Measurements from ENCODE around the gene OR4D10. TPM values are rescaled to one million over a fixed set of nuclear protein-coding genes. Genes with fewer than 3 reads are reported as not detected.
A peak's percentile ranks its signal among the peaks of the same experiment; 100 is the strongest.
"Not testable (repeated sequence)": the region's sequence is repeated elsewhere in the genome, so short reads cannot be mapped to it uniquely, and the experiment has no call there.

Gene OR4D10
- total RNA-seq, 2 experiments from 2014 or later, result not detected

DNA sequence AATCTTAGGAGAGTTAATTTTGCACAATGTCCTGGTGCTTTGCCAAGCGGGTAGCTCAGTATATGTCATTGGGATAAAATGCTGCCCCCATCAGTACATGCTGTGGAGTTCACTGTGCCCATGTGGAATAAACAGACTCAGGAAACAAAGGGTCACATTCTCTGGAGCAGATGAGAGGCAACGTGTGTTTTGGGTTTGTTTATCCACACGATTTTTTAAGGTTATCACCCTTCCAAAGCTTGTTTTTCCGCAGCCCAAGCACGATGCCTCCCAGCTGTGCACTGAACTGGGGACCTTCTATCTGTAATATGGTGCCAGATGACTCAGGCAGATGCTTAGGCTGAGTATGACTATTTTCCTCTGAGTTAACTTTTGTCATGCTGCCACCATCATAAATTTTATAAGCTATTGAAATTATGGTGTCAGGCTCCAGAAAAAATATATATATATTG is 9.9 kb upstream of the OR4D10 start:
- H3K27me3 Mint-ChIP-seq (ENCODE audit: low read depth), result peaks cover 16% of the 10 kb centered on the region
- POLR2A ChIA-PET, result no interaction called here

DNA sequence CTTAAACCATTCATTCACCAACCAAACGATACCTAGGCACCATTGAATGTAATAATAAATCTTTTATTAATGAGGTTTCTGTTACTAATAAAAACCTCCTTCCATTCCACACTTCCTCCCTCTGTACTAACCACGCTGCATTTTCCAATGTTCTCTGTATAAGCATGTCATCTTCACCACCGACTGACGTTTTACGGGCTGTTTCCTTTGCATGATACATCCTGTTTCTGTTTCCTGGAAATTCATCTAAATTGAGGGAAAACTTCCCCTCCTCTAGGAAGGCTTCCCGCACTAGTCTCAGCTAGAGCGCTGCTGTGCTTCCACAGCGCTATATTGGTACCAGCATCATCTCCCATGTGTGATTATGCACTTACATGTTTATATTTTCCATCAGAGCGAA is 2.1 kb downstream of the OR4D10 start:
- no peak overlapping the region for H3K4me3 Mint-ChIP-seq
- no peaks in the 10 kb centered on the region for H3K4me1 Mint-ChIP-seq (ENCODE audit: low read depth)
- no peak for ATAC-seq
- H3K27ac Mint-ChIP-seq, result no peak overlapping the region
- H3K27me3 Mint-ChIP-seq (ENCODE audit: low read depth), result peaks cover 21% of the 10 kb centered on the region
- H3K9me3 Mint-ChIP-seq (ENCODE audit: insufficient read depth), result no peaks in the 10 kb centered on the region
- ChIA-PET POLR2A (no interaction called here), CTCF (no interaction called here)
- no peaks in the 10 kb centered on the region for H3K36me3 Mint-ChIP-seq (ENCODE audit: low read depth)
- no peak for DNase-seq

More for the DNA sequence above, 9.9 kb upstream of the OR4D10 start:
- DNase-seq (no peak), ATAC-seq (no peak)
- Mint-ChIP-seq H3K4me1 (ENCODE audit: low read depth) (no peaks in the 10 kb centered on the region), H3K36me3 (ENCODE audit: low read depth) (no peaks in the 10 kb centered on the region), H3K9me3 (ENCODE audit: insufficient read depth) (no peaks in the 10 kb centered on the region), H3K27ac (no peak overlapping the region), H3K4me3 (no peak overlapping the region)
- CTCF ChIA-PET, result no interaction called here

DNA sequence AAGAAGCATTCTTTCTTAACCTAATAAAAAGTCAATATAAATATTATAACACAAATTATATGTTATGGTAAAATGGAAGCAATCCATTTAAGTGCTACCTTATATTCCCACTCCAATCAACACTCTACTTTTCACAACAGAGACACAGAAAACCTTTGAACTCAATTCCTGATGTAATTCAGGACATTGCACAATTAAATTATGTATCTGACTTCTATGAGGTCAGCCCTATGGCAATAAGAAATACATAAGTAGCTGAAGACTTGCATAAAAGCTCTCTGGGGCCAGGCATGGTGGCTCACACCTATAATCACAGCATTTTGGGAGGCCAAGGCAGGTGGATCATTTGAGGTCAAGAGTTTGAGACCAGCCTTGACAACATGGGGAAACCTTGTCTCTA is 6.8 kb downstream of the OR4D10 start:
- no peak overlapping the region for H3K4me3 Mint-ChIP-seq
- H3K36me3 Mint-ChIP-seq (ENCODE audit: low read depth), result no peaks in the 10 kb centered on the region
- POLR2A ChIA-PET, result no interaction called here
- ATAC-seq (no peak), DNase-seq (no peak)
- CTCF ChIA-PET, result no interaction called here
- peaks cover 5% of the 10 kb centered on the region for H3K27me3 Mint-ChIP-seq (ENCODE audit: low read depth)
- no peaks in the 10 kb centered on the region for H3K9me3 Mint-ChIP-seq (ENCODE audit: insufficient read depth)
- no peaks in the 10 kb centered on the region for H3K4me1 Mint-ChIP-seq (ENCODE audit: low read depth)
- no peak overlapping the region for H3K27ac Mint-ChIP-seq

- POLR2A ChIA-PET, result no interaction called here
- DNase-seq (no peak), ATAC-seq (no peak)
- no peaks in the 10 kb centered on the region for H3K9me3 Mint-ChIP-seq (ENCODE audit: insufficient read depth)
- H3K4me3 Mint-ChIP-seq, result no peak overlapping the region
- no peaks in the 10 kb centered on the region for H3K4me1 Mint-ChIP-seq (ENCODE audit: low read depth)
- no peaks in the 10 kb centered on the region for H3K36me3 Mint-ChIP-seq (ENCODE audit: low read depth)
- CTCF ChIA-PET, result no interaction called here
- no peak overlapping the region for H3K27ac Mint-ChIP-seq
- H3K27me3 Mint-ChIP-seq (ENCODE audit: low read depth), result peaks cover 8% of the 10 kb centered on the region
Measured at GRCh38 chr11:59480359-59480758, 7.2 kb downstream of the OR4D10 start.

GRCh38 chr11:59501931-59502330 is 28.8 kb downstream of the OR4D10 start:
- H3K4me3 Mint-ChIP-seq, result no peak overlapping the region
- ChIA-PET POLR2A (no interaction called here), CTCF (interaction anchor here (0.6 kb wide), 1 partner anchor 12 kb away, joined by 3 read pairs; no protein-coding TSS in a partner anchor)
- DNase-seq (no peak), ATAC-seq (no peak)
- H3K27ac Mint-ChIP-seq, result no peak overlapping the region
- no peaks in the 10 kb centered on the region for H3K9me3 Mint-ChIP-seq (ENCODE audit: insufficient read depth)
- H3K4me1 Mint-ChIP-seq (ENCODE audit: low read depth), result peaks cover 2% of the 10 kb centered on the region
- no peaks in the 10 kb centered on the region for H3K36me3 Mint-ChIP-seq (ENCODE audit: low read depth)
- H3K27me3 Mint-ChIP-seq (ENCODE audit: low read depth), result peaks cover 5% of the 10 kb centered on the region

- ChIA-PET POLR2A (no interaction called here), CTCF (no interaction called here)
- H3K4me1 Mint-ChIP-seq (ENCODE audit: low read depth), result peaks cover 2% of the 10 kb centered on the region
Measured at GRCh38 chr11:59503276-59503675, 30.2 kb downstream of the OR4D10 start, which contains the start of gene OR4D11. TSS of gene OR4D11 (plus strand) at chr11:59503576. CDS start at chr11:59503576, 0 bp downstream.

DNA sequence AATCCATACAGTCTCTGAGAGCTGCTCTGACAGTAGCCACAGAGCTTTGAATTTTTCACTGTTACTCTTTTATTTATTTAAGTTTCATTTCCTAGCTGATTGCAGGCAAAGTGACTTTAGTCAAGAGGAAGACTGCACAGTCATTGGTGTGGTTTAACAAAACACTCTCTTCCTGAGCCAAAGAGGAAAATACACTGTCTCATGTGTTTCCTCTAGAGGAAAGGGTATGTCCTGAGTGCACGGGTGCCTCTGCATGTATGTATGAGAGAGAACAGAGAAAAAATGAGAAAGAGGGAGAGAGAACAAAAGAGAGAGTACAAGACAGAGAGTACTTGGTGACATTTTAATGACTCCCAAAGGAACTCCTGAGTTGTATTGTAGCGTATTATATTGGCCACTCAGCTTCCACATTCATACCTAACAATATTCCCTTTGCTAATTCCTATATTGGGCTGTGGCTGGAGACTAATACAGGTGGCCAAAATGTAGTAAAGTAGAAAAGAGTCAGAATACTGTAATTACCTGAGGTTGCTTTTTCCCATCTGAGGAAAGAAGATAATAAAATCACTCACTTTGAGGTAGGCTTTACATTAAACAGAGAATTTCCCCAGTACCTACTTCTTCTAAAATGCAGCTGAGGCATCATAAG is 38.0 kb downstream of the OR4D10 start, which contains the start of gene OR4D9:
Gene OR4D9, plus strand, starts transcription at position 599 of the 649 bp plus-strand sequence. CDS start 3,374 bp downstream, outside the sequence.
- Mint-ChIP-seq H3K27me3 (ENCODE audit: low read depth) (peaks cover 5% of the 10 kb centered on the region), H3K27ac (peak within 1 kb of the TSS; percentile 79), H3K9me3 (ENCODE audit: insufficient read depth) (no peaks in the 10 kb centered on the region), H3K36me3 (ENCODE audit: low read depth) (peaks cover 3% of the 10 kb centered on the region), H3K4me3 (no peak within 1 kb of the TSS), H3K4me1 (ENCODE audit: low read depth) (peaks cover 27% of the 10 kb centered on the region)
- peak; percentile 84 for ATAC-seq
- DNase-seq, result peak; percentile 38
- CTCF ChIA-PET, result interaction anchor here (1.0 to 2.6 kb wide), 4 partner anchors 8 to 46 kb away, joined by 3 to 14 read pairs (median 4); no protein-coding TSS in a partner anchor
- POLR2A ChIA-PET, result no interaction called here

More at GRCh38 chr11:59503276-59503675, 30.2 kb downstream of the OR4D10 start, which contains the start of gene OR4D11:
- Mint-ChIP-seq H3K27ac (no peak within 1 kb of the TSS), H3K9me3 (ENCODE audit: insufficient read depth) (no peaks in the 10 kb centered on the region), H3K27me3 (ENCODE audit: low read depth) (peaks cover 5% of the 10 kb centered on the region), H3K4me3 (no peak within 1 kb of the TSS), H3K36me3 (ENCODE audit: low read depth) (no peaks in the 10 kb centered on the region)
- DNase-seq, result no peak
- ATAC-seq, result no peak

DNA sequence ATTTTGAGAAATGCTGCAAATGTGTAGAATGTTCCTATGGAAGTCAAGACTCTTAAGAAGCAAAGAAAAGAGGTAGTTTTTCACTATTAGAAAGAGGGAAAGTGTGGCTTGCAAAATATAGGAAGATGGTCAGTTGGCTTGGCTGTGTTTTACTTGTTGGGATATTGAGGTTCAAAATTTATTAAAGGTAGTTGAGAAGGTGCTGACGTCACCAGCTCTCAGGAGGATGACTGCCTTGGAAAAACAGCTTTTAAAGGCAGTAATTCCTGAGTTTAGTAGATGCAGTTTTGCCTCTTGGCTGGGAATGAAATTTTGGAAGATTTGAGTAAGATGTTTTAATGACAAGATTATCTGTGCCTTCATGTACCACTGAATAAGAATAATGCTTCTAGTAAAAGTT is 38.6 kb downstream of the OR4D10 start:
- Mint-ChIP-seq H3K9me3 (ENCODE audit: insufficient read depth) (no peaks in the 10 kb centered on the region), H3K36me3 (ENCODE audit: low read depth) (peaks cover 3% of the 10 kb centered on the region), H3K4me1 (ENCODE audit: low read depth) (peaks cover 27% of the 10 kb centered on the region), H3K27me3 (ENCODE audit: low read depth) (peaks cover 5% of the 10 kb centered on the region), H3K4me3 (no peak overlapping the region), H3K27ac (no peak overlapping the region)
- no peak for ATAC-seq
- DNase-seq, result no peak
- CTCF ChIA-PET, result interaction anchor here (1.2 to 2.6 kb wide), 2 partner anchors 26 to 38 kb away, joined by 5 to 14 read pairs; no protein-coding TSS in a partner anchor
- POLR2A ChIA-PET, result no interaction called here

- H3K4me1 Mint-ChIP-seq (ENCODE audit: low read depth); H3K27ac Mint-ChIP-seq; POLR2A ChIA-PET; ATAC-seq; H3K9me3 Mint-ChIP-seq (ENCODE audit: insufficient read depth); DNase-seq; CTCF ChIA-PET; H3K36me3 Mint-ChIP-seq (ENCODE audit: low read depth); H3K4me3 Mint-ChIP-seq: not testable (repeated sequence)
- H3K27me3 Mint-ChIP-seq (ENCODE audit: low read depth), result peaks cover 28% of the 10 kb centered on the region
Measured at GRCh38 chr11:59520139-59520538, 47.0 kb downstream of the OR4D10 start.

DNA sequence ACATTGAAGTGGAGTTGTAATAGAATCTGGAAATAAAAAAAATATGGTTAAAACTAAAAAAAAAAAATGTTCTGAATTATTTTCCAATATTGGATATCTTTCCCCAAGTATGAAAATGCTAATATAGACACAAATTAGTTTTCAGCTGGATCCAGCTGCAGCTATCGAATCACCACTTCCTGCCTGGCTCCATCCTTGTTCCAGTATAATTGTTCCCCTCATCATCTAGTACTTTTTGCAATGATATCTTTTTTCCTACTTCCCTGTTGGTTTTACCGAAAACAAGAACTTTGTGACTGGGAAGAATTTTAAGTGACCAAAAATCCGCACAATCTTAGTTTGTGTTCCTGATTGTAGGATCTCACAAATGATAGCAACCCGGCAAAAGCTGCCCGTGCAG is 47.6 kb downstream of the OR4D10 start:
- ATAC-seq (no peak), DNase-seq (no peak)
- CTCF ChIA-PET, result interaction anchor here (1.1 kb wide), 1 partner anchor 17 kb away, joined by 3 read pairs; no protein-coding TSS in a partner anchor
- peaks cover 23% of the 10 kb centered on the region for H3K27me3 Mint-ChIP-seq (ENCODE audit: low read depth)
- POLR2A ChIA-PET, result no interaction called here
- H3K36me3 Mint-ChIP-seq (ENCODE audit: low read depth), result no peaks in the 10 kb centered on the region
- no peaks in the 10 kb centered on the region for H3K9me3 Mint-ChIP-seq (ENCODE audit: insufficient read depth)
- H3K4me3 Mint-ChIP-seq, result no peak overlapping the region
- peaks cover 3% of the 10 kb centered on the region for H3K4me1 Mint-ChIP-seq (ENCODE audit: low read depth)
- no peak overlapping the region for H3K27ac Mint-ChIP-seq

- Mint-ChIP-seq H3K27me3 (ENCODE audit: low read depth) (peaks cover 25% of the 10 kb centered on the region), H3K4me3 (no peak overlapping the region), H3K9me3 (ENCODE audit: insufficient read depth) (no peaks in the 10 kb centered on the region), H3K27ac (no peak overlapping the region), H3K36me3 (ENCODE audit: low read depth) (no peaks in the 10 kb centered on the region), H3K4me1 (ENCODE audit: low read depth) (peaks cover 3% of the 10 kb centered on the region)
- no peak for ATAC-seq
- ChIA-PET POLR2A (no interaction called here), CTCF (interaction anchor here (1.7 kb wide), 1 partner anchor 14 kb away, joined by 5 read pairs; no protein-coding TSS in a partner anchor)
- DNase-seq, result no peak
Measured at GRCh38 chr11:59523541-59523940, 50.4 kb downstream of the OR4D10 start.

DNA sequence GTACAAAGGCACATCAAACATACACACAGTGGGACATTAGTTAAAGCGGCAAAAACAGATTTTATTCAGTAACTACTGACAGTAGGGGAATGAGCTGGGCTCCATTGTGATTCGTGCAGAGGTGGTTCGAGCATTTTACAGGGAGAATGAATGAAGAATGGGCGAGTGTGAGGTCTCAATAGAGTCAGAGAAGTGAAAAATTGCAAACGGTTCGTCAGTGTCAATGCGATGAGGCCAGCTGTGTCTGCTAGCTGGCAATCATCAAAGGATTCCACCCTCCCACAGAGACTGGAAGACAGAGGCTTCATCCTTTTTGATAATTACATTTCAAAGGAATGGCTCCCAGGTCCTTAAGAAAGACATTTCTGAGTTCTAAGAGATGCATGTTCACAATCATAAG is 55.6 kb downstream of the OR4D10 start:
- CTCF ChIA-PET, result interaction anchor here (1.4 kb wide), 1 partner anchor 9 kb away, joined by 5 read pairs; no protein-coding TSS in a partner anchor
- no peak for DNase-seq
- Mint-ChIP-seq H3K27ac (no peak overlapping the region), H3K9me3 (ENCODE audit: insufficient read depth) (no peaks in the 10 kb centered on the region), H3K36me3 (ENCODE audit: low read depth) (no peaks in the 10 kb centered on the region), H3K4me3 (no peak overlapping the region), H3K4me1 (ENCODE audit: low read depth) (peaks cover 5% of the 10 kb centered on the region), H3K27me3 (ENCODE audit: low read depth) (peaks cover 16% of the 10 kb centered on the region)
- POLR2A ChIA-PET, result no interaction called here
- ATAC-seq, result no peak

Measured in activated CD8-positive, alpha-beta T cell treated with anti-CD3 and anti-CD28 coated beads, Interleukin-2, amount 10 ng/mL, durations not matched to agents 7 days and 5 days (primary cell).